Endothelial cell (in vitro differentiated cells): ENCODE data around the gene SPIRE1. TPM values are rescaled to one million over a fixed set of nuclear protein-coding genes. Genes with fewer than 3 reads are reported as not detected.
A peak's percentile ranks its signal among the peaks of the same experiment; 100 is the strongest.

Source experiments
- DNase-seq: peaks from one replicate; pipeline ENCODE4 v3.0.0; 2021; ENCODE audit warnings: low spot score
- H3K27ac Mint-ChIP-seq: one replicate; pipeline ENCODE4 v1.8.0; 2021; ENCODE audit warnings: mixed read lengths, inconsistent platforms; ENCODE audit not compliant: unreplicated experiment
- H3K27me3 Mint-ChIP-seq: one replicate; pipeline ENCODE4 v1.8.0; 2021; ENCODE audit warnings: mild to moderate bottlenecking, moderate library complexity, mixed read lengths, inconsistent platforms; ENCODE audit not compliant: unreplicated experiment
- H3K36me3 Mint-ChIP-seq: one replicate; pipeline ENCODE4 v1.8.0; 2021; ENCODE audit warnings: mild to moderate bottlenecking, low read depth, mixed read lengths, inconsistent platforms; ENCODE audit not compliant: unreplicated experiment
- H3K4me1 Mint-ChIP-seq: one replicate; pipeline ENCODE4 v1.8.0; 2021; ENCODE audit warnings: mild to moderate bottlenecking, mixed read lengths, inconsistent platforms; ENCODE audit not compliant: unreplicated experiment
- H3K4me3 Mint-ChIP-seq: one replicate; pipeline ENCODE4 v1.8.0; 2021; ENCODE audit warnings: mild to moderate bottlenecking, mixed read lengths, inconsistent platforms; ENCODE audit not compliant: unreplicated experiment
- H3K9me3 Mint-ChIP-seq: one replicate; pipeline ENCODE4 v1.8.0; 2021; ENCODE audit warnings: mixed read lengths, inconsistent platforms; ENCODE audit not compliant: unreplicated experiment
- total RNA-seq: library from RNA; stranded (reverse); fragmentation: NEBNext Ultra II Directional; extraction: Animal tissue kit (Norgen Biotek cat#: 25700); gene quantifications from one replicate; pipeline ENCODE4 v1.2.1, GENCODE V29; 2021; ENCODE audit not compliant: unreplicated experiment
- TF ChIP-seq, protein P1 (sequence below): fragments of 200-600 bp; sonication (generic); IDR thresholded peaks from one replicate; pipeline ENCODE4 v1.5.0; 2021; ENCODE audit warnings: antibody characterized with exemption; ENCODE audit not compliant: unreplicated experiment

Gene SPIRE1
- total RNA-seq, 1 donor from 2014 or later = 31.3 TPM

DNA sequence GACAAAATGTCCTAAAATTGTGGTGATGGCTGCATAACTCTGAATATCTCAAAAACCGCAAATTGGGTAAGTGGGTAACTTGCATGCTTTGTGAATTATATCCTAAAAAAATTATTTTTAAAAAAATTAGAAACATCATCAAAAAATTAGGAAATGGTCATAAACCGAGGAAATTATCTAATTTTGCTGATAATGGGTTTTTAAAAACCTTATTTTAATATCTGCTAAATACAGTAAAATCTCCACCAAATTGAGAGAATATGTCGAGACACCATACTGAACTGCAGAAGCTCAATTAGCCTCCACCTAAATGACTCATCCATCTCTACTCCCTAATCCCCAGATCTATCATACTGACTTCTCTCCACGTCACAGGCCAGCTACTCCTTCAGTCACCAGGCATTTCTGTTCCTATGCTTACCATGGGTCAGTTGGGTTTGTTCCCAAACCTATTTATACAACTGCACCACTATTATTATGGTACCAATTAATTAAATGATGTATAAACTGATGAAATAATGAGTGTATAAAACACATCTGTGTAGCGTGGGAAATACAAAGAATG lies 36.1 kb downstream of the SPIRE1 start:
- Mint-ChIP-seq H3K9me3 (no peaks in the 10 kb centered on the region), H3K36me3 (peaks cover 3% of the 10 kb centered on the region), H3K4me3 (no peak overlapping the region), H3K4me1 (no peaks in the 10 kb centered on the region), H3K27me3 (no peaks in the 10 kb centered on the region), H3K27ac (no peak overlapping the region)
- no peak for DNase-seq
- TF ChIP-seq, protein P1, sequence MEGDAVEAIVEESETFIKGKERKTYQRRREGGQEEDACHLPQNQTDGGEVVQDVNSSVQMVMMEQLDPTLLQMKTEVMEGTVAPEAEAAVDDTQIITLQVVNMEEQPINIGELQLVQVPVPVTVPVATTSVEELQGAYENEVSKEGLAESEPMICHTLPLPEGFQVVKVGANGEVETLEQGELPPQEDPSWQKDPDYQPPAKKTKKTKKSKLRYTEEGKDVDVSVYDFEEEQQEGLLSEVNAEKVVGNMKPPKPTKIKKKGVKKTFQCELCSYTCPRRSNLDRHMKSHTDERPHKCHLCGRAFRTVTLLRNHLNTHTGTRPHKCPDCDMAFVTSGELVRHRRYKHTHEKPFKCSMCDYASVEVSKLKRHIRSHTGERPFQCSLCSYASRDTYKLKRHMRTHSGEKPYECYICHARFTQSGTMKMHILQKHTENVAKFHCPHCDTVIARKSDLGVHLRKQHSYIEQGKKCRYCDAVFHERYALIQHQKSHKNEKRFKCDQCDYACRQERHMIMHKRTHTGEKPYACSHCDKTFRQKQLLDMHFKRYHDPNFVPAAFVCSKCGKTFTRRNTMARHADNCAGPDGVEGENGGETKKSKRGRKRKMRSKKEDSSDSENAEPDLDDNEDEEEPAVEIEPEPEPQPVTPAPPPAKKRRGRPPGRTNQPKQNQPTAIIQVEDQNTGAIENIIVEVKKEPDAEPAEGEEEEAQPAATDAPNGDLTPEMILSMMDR = no peak

DNA sequence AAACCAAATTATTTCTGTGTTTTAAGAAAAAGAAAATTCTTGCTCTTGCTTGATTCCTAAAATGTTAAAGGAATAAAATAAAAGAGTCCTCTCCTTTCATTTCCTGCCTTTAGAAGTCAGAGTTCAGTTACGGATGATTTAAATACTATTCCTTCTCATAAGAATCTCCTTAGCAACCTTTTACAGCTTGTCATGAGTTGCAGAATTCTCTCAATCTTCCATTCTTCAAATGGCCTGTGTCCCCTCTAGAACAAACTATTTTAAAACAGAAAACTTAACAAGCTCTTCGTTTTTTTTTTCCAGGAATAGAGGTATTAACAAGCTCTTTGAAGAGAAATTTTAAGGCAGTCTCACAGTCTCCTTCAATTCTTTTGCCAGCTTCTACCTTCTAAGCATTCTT lies 42.2 kb downstream of the SPIRE1 start:
- H3K4me3 Mint-ChIP-seq = no peak overlapping the region
- peaks cover 13% of the 10 kb centered on the region for H3K4me1 Mint-ChIP-seq
- H3K9me3 Mint-ChIP-seq = no peaks in the 10 kb centered on the region
- peaks cover 3% of the 10 kb centered on the region for H3K27me3 Mint-ChIP-seq
- TF ChIP-seq, protein P1 = no peak
- H3K36me3 Mint-ChIP-seq = no peaks in the 10 kb centered on the region
- DNase-seq = no peak
- peak overlapping the region; percentile 65 for H3K27ac Mint-ChIP-seq

DNA sequence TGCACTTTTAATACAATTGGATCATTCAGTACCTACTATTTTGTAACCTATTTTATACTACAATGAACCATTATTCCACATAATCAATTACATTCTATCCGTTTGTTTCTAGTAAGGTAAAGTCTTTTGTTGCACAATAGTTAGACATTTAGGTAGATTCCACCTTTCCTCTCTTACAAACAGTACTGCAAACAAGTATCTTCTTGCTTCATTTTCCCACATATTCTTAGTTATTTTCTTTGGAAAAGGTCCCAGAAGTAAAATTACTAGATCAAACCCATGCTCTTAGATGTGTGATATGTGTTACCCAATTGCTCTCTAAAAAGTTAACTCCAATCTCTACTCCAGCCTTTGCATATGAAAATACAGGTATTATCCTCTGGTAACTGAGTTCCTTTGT lies 49.6 kb downstream of the SPIRE1 start:
- Mint-ChIP-seq H3K36me3 (no peaks in the 10 kb centered on the region), H3K27ac (no peak overlapping the region), H3K9me3 (no peaks in the 10 kb centered on the region), H3K4me3 (no peak overlapping the region), H3K27me3 (peaks cover 5% of the 10 kb centered on the region), H3K4me1 (peaks cover 44% of the 10 kb centered on the region)
- TF ChIP-seq, protein P1 = no peak
- DNase-seq = no peak

DNA sequence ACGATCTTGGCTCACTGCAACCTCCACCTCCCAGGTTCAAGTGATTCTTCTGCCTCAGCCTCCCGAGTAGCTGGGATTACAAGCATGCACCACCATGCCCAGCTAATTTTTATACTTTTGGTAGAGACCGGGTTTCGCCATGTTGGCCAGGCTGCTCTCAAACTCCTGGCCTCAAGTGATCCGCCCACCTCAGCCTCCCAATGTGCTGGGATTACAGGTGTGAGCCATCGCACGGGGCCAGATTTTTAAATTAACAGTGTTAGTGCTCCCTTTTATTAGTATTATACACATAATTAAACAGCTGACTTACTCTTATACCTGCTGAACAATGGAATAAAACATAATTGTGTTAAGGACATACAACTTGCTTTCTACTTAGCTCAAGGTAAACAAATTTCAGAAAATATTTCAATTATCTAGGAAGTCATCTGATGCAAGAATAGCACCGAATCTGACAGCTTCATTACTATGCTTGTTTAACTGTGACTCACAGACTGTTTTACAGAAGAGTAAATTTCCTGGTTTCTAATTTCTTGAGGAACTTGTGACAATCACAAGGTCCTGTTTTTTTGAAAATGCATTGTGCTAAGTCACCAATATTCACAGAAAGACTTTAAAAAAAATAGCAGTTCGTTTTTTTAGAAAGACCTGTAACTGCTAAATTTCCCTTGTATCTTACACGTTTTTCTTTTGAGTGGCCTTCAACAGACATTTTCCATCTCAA lies 51.2 kb downstream of the SPIRE1 start:
- no peaks in the 10 kb centered on the region for H3K36me3 Mint-ChIP-seq
- DNase-seq = no peak

More for the DNA sequence above, 51.2 kb downstream of the SPIRE1 start:
- peak overlapping the region; percentile 94 for H3K27ac Mint-ChIP-seq
- peaks cover 46% of the 10 kb centered on the region for H3K4me1 Mint-ChIP-seq
- peak overlapping the region; percentile 32 for H3K4me3 Mint-ChIP-seq
- peaks cover 8% of the 10 kb centered on the region for H3K27me3 Mint-ChIP-seq
- no peaks in the 10 kb centered on the region for H3K9me3 Mint-ChIP-seq
- TF ChIP-seq, protein P1 = no peak
